PC-3 (cell line): ENCODE measurements around the gene CLIC4. TPM values are rescaled to one million over a fixed set of nuclear protein-coding genes. Genes with fewer than 3 reads are reported as not detected.

Experiments used
- ATAC-seq: fragments of 200-7000 bp; cut with Tn5 transposase; 2 replicates; pipeline ENCODE4 v1.9.1; 2020; ENCODE audit warnings: mild to moderate bottlenecking, moderate library complexity
- BruUV-seq: library from RNA; stranded (reverse); fragments of 400-500 nt; replicated peaks from 2 replicates; lab custom pipeline; 2021; lab: Mats Ljungman, UMichigan
- CTCF ChIA-PET: fragments of 300-600 bp; sonication (Branson Sonifier 250); formaldehyde crosslinking; loops from one replicate; lab custom pipeline; 2022; ENCODE audit warnings: antibody characterized with exemption; lab: Charles Lee
- POLR2A ChIA-PET: fragments of 300-600 bp; sonication (Branson Sonifier 250); formaldehyde crosslinking; loops from one replicate; lab custom pipeline; 2022; ENCODE audit warnings: antibody characterized with exemption; ENCODE audit not compliant: unreplicated experiment; lab: Charles Lee
- DNase-seq: peaks from one replicate; pipeline ENCODE4 v3.0.0-alpha.2; 2015
- H2AFZ ChIP-seq: fragments of 300-600 bp; sonication (generic); 2 replicates; pipeline ENCODE4 v1.6.0; 2016; ENCODE audit warnings: antibody characterized with exemption, low read length
- H3F3A ChIP-seq: fragments of 300-600 bp; sonication (generic); one replicate; pipeline ENCODE4 v1.6.0; 2017; ENCODE audit warnings: antibody characterized with exemption, low read length, control low read depth, mild to moderate bottlenecking; ENCODE audit not compliant: unreplicated experiment
- H3K27ac ChIP-seq: fragments of 300-600 bp; sonication (generic); 2 replicates; pipeline ENCODE4 v1.5.1; 2016; ENCODE audit warnings: mild to moderate bottlenecking, low read length
- H3K27me3 ChIP-seq: fragments of 300-600 bp; sonication (generic); 2 replicates; pipeline ENCODE4 v1.6.1; 2016; ENCODE audit warnings: low read length, mixed read lengths
- H3K36me3 ChIP-seq: fragments of 300-600 bp; sonication (generic); 2 replicates; pipeline ENCODE4 v1.6.1; 2016; ENCODE audit warnings: low read depth, mixed run types, low read length, mixed read lengths
- H3K4me1 ChIP-seq: fragments of 300-600 bp; sonication (generic); 2 replicates; pipeline ENCODE4 v1.5.1; 2016; ENCODE audit warnings: low read length; ENCODE audit not compliant: insufficient read depth
- H3K4me2 ChIP-seq: fragments of 300-600 bp; sonication (generic); 2 replicates; pipeline ENCODE4 v1.6.0; 2016; ENCODE audit warnings: low read length
- H3K4me3 ChIP-seq: fragments of 300-600 bp; sonication (generic); 2 replicates; pipeline ENCODE4 v1.5.1; 2016; ENCODE audit warnings: mild to moderate bottlenecking, low read length, mixed read lengths
- H3K79me2 ChIP-seq: fragments of 300-600 bp; sonication (generic); 2 replicates; pipeline ENCODE4 v1.6.1; 2017; ENCODE audit warnings: low read length, mixed read lengths
- H3K9ac ChIP-seq: fragments of 300-600 bp; sonication (generic); 2 replicates; pipeline ENCODE4 v1.6.0; 2016; ENCODE audit warnings: mild to moderate bottlenecking, low read length
- H3K9me2 ChIP-seq: fragments of 300-600 bp; sonication (generic); replicated peaks from 2 replicates; pipeline ENCODE4 v1.6.1; 2016; ENCODE audit warnings: mixed run types, low read length, mixed read lengths
- H3K9me3 ChIP-seq: fragments of 300-600 bp; sonication (generic); 2 replicates; pipeline ENCODE4 v1.6.1; 2016; ENCODE audit warnings: low read length, mixed read lengths
- H4K20me1 ChIP-seq: fragments of 300-600 bp; sonication (generic); 2 replicates; pipeline ENCODE4 v1.6.1; 2016; ENCODE audit warnings: low read length, mixed read lengths
- EZH2 ChIP-seq: fragments of 300-600 bp; sonication (generic); IDR thresholded peaks from one replicate; pipeline ENCODE4 v1.6.1; 2017; ENCODE audit warnings: antibody characterized with exemption, mild to moderate bottlenecking, low read length; ENCODE audit not compliant: unreplicated experiment
- EZH2phosphoT487 ChIP-seq: fragments of 300-600 bp; sonication (generic); IDR thresholded peaks from 2 replicates; pipeline ENCODE4 v1.6.1; 2018; ENCODE audit warnings: mild to moderate bottlenecking, antibody characterized with exemption, low read length, borderline replicate concordance
- intact Hi-C: fragments of 100-400 bp; cut with micrococcal nuclease; formaldehyde crosslinking; loops from 2 replicates; pipeline ENCODE4 v1.9.0; 2023
- total RNA-seq: library from RNA; depleted of rRNA; stranded (reverse); fragments of >200 nt; gene quantifications from 2 replicates; pipeline ENCODE4 v1.2.3, GENCODE V29; 2014
- TF ChIP-seq, protein P1 (sequence below): fragments of 300-600 bp; sonication (generic); conservative IDR thresholded peaks from 2 replicates; pipeline ENCODE4 v1.5.1; 2017; ENCODE audit warnings: antibody characterized with exemption, low read depth, mild to moderate bottlenecking, low read length

Gene CLIC4
- total RNA-seq, 1 experiment from 2014 or later, result 57.6 TPM

DNA sequence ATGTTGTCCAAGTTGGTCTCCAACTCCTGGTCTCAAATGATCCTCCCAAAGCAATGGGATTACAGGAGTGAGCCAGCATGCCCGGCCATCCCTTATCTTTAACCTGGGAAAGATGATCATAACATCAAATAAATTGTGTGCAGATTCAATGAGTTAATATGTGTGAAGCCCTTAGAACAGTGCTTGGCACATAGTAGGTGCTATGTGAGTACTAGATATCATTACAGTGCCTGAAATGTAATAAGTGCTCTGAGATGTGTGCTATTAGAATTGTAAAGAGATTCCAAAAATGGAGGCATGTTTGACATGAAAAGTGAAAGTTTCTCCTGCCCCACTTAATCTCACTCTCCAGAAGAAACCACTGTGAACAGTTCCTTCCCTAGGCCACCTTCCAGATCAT lies 113.0 kb downstream of the CLIC4 start:
- TF ChIP-seq, protein P1, sequence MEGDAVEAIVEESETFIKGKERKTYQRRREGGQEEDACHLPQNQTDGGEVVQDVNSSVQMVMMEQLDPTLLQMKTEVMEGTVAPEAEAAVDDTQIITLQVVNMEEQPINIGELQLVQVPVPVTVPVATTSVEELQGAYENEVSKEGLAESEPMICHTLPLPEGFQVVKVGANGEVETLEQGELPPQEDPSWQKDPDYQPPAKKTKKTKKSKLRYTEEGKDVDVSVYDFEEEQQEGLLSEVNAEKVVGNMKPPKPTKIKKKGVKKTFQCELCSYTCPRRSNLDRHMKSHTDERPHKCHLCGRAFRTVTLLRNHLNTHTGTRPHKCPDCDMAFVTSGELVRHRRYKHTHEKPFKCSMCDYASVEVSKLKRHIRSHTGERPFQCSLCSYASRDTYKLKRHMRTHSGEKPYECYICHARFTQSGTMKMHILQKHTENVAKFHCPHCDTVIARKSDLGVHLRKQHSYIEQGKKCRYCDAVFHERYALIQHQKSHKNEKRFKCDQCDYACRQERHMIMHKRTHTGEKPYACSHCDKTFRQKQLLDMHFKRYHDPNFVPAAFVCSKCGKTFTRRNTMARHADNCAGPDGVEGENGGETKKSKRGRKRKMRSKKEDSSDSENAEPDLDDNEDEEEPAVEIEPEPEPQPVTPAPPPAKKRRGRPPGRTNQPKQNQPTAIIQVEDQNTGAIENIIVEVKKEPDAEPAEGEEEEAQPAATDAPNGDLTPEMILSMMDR, result no peak
- TF ChIP-seq EZH2, result no peak
- Histone ChIP-seq H2AFZ (no peak overlapping the region), H3K9me3 (no peaks in the 10 kb centered on the region), H3K27ac (no peak overlapping the region), H4K20me1 (no peaks in the 10 kb centered on the region), H3K9me2 (no peaks in the 10 kb centered on the region), H3K36me3 (no peaks in the 10 kb centered on the region), H3K79me2 (no peaks in the 10 kb centered on the region), H3K4me1 (peaks cover 14% of the 10 kb centered on the region; the same call in 1 of the 2 replicates), H3F3A (no peaks in the 10 kb centered on the region), H3K27me3 (no peaks in the 10 kb centered on the region), H3K9ac (no peak overlapping the region), H3K4me2 (no peak overlapping the region), H3K4me3 (no peak overlapping the region)
- CTCF ChIA-PET, result no interaction called here
- DNase-seq (no peak), ATAC-seq (no peak)
- no TSS peak for BruUV-seq
- POLR2A ChIA-PET, result no interaction called here
- intact Hi-C loops, result no loop called here

DNA sequence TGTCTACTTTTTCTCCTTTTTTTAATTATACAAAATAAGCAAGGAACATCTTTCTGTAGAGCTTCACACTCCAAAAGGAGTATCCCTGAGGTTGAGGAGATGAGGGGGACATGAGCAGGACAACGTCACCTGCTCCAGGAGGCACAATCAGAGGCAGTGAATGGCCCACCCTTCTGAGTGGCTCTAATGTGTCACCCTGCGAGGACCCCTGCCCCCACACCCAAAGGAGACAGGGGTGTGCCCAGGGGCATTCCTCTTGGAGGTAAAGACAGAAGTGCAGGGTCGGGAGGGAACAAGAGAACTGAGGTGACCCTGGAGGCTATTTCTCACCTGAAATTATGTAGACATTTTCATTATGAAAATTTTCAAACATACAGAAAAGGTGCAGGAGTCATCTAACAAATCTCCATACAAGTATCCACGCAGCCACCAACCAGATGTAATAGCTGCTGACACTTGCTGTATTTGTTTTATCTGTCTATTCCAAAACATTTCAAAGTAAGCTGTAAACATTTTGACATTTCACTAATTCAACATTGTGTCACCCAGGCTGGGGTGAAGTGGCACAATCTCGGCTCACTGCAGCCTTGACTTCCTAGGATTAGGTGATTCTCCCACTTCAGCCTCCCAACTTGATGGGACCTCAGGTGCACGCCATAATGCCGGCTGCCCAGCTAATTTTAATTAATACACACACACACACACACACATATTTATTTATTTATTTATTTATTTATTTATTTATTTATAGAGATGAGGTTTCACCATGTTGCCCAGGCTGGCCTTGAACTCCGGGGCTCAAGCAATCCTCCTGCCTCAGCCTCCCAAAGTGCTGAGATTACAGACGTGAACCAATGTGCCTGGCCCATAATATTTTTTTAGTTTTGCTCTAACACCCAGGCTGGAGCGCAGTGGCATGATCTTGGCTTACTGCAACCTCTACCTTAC lies 114.1 kb downstream of the CLIC4 start:
- Histone ChIP-seq H3K4me3 (no peak overlapping the region), H3K4me2 (no peak overlapping the region), H3K79me2 (no peaks in the 10 kb centered on the region), H3K9me3 (no peaks in the 10 kb centered on the region), H4K20me1 (no peaks in the 10 kb centered on the region), H3K27me3 (no peaks in the 10 kb centered on the region), H3K9me2 (no peaks in the 10 kb centered on the region), H2AFZ (no peak overlapping the region), H3K9ac (no peak overlapping the region), H3K4me1 (peaks cover 18% of the 10 kb centered on the region), H3F3A (no peaks in the 10 kb centered on the region), H3K27ac (no peak overlapping the region), H3K36me3 (no peaks in the 10 kb centered on the region)
- BruUV-seq, result no TSS peak
- DNase-seq (no peak), ATAC-seq (no peak)
- TF ChIP-seq, protein P1, result no peak
- TF ChIP-seq EZH2phosphoT487 (no peak), EZH2 (no peak)
- intact Hi-C loops, result no loop called here
- POLR2A ChIA-PET, result no interaction called here
- CTCF ChIA-PET, result no interaction called here

GRCh38 chr1:24860841-24861240 lies 115.6 kb downstream of the CLIC4 start:
- H3K9me2 ChIP-seq, result no peaks in the 10 kb centered on the region
- H3K9me3 ChIP-seq, result no peaks in the 10 kb centered on the region
- no peak overlapping the region for H2AFZ ChIP-seq
- no peaks in the 10 kb centered on the region for H4K20me1 ChIP-seq
- CTCF ChIA-PET, result interaction anchor here (0.7 kb wide), 1 partner anchor 116 kb away, joined by 4 read pairs; the partner anchor contains the start of gene CLIC4
- H3K4me2 ChIP-seq, result no peak overlapping the region
- ATAC-seq, result no peak
- no TSS peak for BruUV-seq
- H3K27ac ChIP-seq, result no peak overlapping the region
- peaks cover 30% of the 10 kb centered on the region for H3K4me1 ChIP-seq
- TF ChIP-seq, protein P1, result no peak
- TF ChIP-seq EZH2 (no peak), EZH2phosphoT487 (no peak)
- POLR2A ChIA-PET, result no interaction called here
- intact Hi-C loops, result no loop called here
- H3K4me3 ChIP-seq, result no peak overlapping the region
- no peaks in the 10 kb centered on the region for H3F3A ChIP-seq
- no peaks in the 10 kb centered on the region for H3K36me3 ChIP-seq
- H3K9ac ChIP-seq, result no peak overlapping the region
- DNase-seq, result no peak
- H3K27me3 ChIP-seq, result no peaks in the 10 kb centered on the region
- H3K79me2 ChIP-seq, result no peaks in the 10 kb centered on the region
